ENCODE data around the gene DENND5A. TPM values are rescaled to one million over a fixed set of nuclear protein-coding genes. Genes with fewer than 3 reads are reported as not detected.
"Not testable (repeated sequence)": the region's sequence is repeated elsewhere in the genome, so short reads cannot be mapped to it uniquely, and the experiment has no call there.

DENND5A gene
- total RNA-seq, 1 experiment from 2014 or later = 53.5 TPM

DNA sequence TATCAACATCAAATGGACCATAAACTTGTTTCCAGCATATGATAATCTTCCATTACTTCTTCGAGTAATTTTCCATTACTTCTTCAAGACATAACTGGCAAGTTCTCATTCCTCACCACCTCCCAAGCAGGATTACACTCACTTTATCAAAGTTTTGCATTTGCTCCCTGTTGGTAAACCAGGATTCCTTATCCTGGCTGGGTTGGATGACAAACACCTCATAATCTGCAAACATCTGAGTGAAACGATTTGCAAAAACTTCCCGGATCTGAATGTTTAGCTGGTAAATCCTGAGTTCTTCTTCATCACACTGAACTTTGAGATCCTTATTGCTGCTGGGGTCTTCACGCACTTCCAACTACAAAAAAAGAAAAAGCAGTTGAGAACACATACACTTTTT is 86.4 kb downstream of the DENND5A start:
- no peak for DNase-seq (ENCODE audit: low read depth)

DNA sequence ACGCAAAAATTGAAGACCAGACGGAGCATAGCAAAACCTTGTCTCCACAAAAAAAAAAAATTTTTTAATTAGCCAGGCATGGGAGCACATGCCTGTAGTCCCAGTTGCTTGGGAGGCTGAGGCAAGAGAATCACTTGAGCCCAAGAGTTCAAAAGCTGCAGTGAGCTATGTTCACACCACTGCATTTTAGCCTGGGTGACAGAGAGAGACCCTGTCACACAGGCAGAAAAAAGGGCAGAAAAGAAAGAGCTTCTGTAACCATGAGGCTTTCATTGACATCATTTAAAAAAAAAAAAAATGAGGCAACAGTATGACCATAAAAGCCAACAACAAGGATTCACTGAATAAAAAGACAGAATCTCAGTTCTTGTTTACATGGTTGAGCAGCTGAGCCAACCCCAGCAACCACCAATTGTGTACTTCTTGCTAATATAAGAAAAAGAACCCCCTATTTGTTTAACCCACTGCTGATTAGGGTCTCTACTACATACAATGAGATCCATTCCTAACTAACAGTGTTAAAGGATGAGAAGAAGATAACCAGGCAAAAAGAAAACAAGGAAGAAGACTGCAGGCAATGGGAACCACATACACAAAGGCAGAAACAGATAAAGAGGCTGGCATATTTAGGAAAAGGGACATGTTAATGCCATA is 87.6 kb downstream of the DENND5A start:
- DNase-seq (ENCODE audit: low read depth) = no peak

DNA sequence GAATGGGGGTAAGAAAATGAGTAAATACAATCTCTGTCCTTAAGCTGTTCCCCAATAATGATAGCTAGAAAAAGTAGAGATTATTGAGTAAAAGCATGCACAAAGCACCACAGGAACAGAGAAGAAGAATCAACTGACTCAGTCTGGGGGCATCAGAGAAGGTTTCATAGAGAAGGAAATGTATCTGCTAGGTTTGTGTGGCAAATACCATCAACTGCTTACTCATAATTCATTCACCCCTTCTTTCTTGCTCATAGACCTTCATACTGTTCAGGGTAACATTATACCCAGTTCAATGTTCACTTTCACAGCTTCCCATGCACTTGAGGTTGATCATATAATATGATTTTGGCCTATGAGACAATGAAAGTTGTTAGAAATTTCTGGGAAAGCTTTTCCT is 88.6 kb downstream of the DENND5A start:
- no peak for DNase-seq (ENCODE audit: low read depth)

DNA sequence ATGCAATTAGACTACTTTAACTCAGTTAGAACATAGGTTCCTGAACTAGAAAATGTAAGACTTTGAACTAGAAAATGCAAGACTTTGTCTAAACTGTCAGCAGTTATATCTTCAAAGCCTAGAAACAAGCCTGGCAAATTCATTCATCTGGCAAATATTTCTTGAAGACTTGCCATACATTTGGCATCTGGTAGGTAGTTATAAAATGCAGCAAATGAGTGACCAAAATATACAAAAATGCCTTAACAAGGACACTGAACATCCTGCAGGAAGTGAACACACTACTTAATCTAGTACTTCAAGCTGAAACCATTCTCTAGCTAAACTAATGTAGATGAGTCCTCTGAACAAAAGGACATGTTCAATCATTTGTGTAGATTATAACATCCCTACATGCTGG is 89.0 kb downstream of the DENND5A start:
- DNase-seq (ENCODE audit: low read depth) = no peak

DNA sequence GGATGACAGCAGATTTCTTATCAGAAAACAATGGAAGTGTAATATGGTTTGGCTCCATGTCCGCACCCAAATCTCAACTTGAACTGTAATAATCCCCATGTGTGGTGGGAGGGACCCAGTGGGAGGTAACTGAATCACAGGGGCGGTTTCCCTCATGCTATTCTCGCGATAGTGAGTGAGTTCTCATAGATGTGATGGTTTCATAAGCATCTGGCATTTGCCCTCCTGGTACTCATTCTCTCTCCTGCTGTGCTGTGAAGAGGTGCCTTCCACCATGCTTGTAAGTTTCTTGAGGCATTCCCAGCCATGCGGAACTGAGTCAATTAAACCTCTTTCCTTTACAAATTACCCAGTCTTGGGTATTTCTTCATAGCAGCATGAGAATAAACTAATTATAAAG is 92.8 kb downstream of the DENND5A start:
- DNase-seq (ENCODE audit: low read depth) = no peak

DNA sequence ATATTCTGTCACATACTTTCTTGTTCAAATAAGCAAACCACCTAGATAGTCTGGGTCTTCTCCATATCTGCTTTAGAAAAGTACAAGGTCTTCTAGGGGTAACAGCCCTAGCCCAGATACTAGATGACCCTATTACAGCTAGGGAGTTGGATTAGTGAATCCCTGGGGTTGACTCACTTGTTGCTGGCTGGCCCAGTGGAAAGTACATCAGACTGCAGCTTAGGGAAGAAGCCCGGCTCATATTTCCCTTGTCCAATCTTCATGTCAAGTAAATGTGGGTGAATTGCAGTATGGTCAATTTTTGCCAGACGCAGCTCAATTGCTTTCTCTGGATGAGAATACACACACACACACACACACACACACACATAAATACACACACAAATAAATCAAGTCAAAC is 94.7 kb downstream of the DENND5A start:
- peak; percentile 46 for DNase-seq (ENCODE audit: low read depth)

DNA sequence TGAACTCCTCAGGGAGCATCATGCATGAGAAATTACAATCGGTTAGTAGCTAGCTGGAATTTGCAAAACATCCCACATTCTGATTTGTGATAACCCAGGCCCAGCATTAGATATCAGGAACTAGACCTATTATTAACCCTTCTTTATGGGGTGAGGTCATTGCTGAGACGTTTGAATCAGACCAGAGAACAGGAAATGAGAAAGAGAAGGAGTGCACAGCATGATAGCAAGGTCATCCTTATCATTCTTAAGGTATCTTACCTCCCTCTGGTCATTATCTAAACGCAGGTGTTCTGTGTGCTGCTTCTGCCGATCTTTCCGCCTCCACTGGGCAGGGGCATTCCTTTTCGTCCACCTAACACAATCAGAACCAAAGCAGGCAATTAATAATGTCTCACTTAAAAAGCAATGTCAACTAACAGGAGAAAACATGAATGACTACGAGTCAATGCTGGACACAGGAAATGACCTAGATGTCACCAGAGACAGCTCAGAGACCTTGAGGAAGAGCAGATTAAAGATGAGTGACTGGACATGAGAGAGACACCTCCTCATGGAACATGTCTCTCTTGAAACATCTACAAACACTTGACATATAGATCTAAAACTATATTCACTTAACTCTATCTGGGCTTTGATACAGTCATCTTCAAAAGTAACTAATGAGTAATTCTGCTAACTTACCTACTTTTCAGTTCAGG is 95.4 kb downstream of the DENND5A start:
- DNase-seq (ENCODE audit: low read depth) = peak; percentile 34

DNA sequence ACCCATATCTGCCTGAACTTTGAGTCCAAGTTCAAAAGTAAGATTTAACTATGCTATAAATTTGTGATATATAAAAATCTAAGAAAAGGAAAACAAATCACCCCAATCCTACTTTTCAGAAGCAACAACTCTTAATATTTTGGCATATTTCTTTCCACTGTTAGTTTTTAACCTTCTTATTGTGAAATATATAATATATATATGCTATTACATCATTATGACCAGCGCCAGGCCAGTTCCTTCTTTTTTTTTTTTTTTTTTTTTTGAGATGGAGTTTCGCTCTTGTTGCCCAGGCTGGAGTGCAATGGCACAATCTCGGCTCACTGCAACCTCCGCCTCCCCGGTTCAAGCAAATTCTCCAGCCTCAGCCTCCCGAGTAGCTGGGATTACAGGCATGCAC is 103.2 kb downstream of the DENND5A start:
- DNase-seq (ENCODE audit: low read depth) = not testable (repeated sequence)

DNA sequence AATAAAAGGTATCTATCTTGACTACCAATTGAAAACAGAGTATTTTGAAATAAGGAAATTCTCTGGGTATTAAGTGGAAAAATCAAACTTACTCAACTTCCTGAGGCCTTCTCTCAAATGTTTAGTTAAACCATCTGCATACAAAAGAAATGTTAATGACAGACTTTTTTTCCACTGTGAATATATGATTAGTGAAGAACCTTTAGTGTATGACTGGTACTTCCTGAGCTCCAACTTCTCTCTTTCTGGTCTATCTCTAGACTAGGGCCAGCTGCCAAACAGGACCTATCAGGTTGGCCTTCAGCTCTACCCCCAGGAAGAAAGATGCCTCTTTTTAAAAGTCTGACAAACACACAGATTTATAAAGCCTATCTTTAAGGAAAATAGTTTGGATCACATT is 105.0 kb downstream of the DENND5A start:
- peak; percentile 15 for DNase-seq (ENCODE audit: low read depth)

DNA sequence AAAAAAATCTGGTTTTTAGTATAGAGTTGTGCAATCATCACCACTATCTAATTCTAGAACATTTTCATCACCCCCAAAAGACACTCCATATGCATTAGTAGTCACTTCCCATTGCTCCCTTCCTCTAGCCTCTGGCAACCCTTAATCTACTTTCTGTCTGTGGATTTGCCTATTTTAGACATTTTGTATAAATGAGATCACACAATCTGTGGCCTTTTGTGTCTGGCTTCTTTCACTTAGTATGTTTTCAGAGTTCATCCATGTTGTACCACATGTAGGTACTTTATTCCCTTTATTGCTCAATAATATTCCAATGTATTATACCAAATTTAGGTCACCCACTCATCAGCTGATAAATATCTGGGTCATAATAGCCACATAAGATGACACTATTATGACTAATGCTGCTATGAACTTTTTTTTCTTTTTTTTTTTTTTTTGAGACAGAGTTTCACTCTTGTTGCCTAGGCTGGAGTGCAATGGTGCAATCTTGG is 106.2 kb downstream of the DENND5A start:
- DNase-seq (ENCODE audit: low read depth) = peak; percentile 46

DNA sequence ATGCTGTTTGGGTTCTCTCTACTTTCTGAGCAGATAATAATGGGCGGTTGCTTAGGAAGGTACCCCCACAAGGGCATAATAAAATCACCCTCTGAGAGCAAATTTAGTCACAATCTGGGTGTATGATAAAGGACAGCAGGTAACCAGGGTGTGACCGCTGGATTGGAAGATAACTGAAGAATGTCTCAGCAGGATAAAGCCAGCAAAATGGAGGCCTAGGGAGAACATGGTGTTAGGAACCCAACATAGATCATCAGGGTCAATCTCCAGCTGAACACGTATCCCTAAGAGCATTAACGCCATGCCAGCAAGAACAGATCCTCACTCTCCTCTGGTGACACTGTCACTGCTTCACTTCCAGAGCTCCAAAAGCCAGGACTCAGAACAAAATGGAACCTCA is 109.2 kb downstream of the DENND5A start:
- no peak for DNase-seq (ENCODE audit: low read depth)

DNA sequence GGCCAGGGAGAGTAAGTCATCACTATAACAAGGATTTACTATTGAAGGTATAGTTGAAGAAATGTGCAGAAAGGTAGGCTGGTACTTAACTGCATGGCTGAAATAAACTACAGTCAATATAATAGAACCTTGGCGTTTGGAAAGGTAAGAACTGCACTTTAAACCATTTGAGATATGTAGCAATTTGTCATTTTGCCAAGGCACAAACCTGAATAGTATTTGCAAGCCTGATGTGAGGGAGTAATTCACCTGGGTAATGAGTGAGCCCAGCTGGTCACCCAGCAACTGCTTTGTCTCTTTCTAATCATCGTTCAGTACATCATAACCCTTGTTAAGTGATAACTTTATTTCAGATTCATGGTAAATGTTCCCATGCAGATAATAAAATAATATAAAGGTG is 111.5 kb downstream of the DENND5A start:
- no peak for DNase-seq (ENCODE audit: low read depth)

DNA sequence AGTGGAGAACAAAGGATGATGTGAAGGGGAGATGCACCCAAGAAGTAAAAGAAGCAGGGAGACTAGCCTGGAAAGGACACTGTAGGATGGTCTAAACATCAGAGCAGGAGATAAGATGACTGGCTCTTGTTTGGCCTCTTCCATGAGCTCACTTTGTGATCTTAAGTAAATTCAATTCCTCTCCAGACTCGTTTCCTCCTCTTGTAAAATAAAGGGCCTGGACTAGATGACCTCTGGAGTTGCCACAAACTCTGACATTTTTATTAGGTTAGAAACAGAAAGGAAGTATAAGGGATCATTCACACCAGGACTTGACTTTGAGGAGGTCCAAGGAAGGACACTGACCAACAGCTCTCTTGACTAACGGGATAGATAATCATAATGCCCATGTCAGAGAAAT is 113.5 kb downstream of the DENND5A start:
- no peak for DNase-seq (ENCODE audit: low read depth)

DNA sequence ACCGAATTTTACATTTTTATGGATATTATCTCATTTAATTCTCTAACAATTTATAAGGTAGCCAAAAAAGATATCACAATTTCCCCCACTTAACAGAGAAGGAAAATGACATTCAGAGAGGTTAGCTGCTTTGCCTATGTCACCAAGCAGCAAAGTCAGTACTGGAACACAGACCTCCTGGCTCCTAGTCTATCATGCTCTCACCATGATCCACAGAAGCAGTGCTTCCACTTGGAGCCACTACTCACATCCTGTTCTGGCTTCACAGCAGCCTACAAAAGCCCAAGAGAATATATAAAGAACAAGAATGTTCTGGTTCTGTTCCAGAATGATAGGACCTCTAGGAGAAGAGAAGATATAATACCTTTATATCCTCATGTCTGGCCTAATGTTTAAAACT is 114.2 kb downstream of the DENND5A start:
- peak; percentile 28 for DNase-seq (ENCODE audit: low read depth)

DNA sequence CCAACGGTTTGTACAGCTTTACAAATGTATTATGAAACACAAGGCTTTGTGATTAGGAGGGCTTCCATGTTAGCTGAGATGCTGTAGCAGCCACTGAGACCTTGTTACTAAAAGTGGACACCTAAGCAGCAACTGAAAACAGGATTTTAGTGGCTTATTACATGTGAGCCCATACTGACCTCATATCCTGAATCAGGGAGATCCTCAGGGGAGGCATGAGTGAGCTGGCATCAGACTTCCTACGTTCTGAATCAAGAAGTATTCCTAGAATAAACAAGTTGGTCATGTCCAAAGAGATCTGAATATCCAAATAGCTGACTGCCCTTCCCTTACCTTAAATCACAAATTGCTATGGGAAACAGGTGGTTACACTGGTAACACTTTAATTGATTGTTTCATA is 114.6 kb downstream of the DENND5A start:
- DNase-seq (ENCODE audit: low read depth) = peak; percentile 91

DNA sequence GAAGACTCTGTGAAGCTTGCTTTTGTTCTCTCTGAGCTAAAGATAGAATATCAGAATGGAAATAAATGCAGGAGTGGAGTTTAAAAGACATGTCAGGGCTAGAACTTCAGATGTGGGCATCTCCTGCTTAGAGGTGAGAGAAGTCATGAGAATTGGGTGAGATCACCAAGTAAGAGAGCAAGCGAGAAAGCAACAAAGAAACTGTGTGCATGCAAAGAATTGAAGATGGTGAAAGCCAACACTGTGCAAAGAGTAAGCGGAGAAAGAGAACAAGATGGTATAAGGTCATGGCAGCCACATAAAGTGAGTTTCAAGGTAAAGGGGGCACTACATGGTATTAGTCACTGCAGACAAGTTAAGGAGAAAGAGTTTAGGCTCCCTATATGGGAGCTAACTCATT is 116.4 kb downstream of the DENND5A start:
- no peak for DNase-seq (ENCODE audit: low read depth)

DNA sequence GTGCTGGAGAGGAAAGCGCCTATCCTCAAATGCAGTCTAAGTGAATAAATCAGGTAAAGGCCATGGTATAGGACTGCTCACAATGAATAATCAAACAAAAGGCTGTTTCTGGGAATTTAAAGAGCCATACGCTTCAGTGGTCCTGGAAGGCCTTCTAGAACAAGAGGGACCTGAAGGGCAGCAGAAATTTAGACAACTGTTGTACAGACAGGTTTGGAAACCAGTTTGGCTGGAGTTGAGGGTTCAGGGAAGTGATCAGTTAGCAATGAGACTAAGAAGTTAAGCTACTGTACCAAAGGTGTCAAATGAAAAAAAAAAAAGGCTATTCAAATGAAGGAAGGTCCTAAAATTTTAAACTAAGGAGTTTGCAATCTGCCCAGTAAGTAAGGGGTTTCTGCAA is 117.1 kb downstream of the DENND5A start:
- no peak for DNase-seq (ENCODE audit: low read depth)

DNA sequence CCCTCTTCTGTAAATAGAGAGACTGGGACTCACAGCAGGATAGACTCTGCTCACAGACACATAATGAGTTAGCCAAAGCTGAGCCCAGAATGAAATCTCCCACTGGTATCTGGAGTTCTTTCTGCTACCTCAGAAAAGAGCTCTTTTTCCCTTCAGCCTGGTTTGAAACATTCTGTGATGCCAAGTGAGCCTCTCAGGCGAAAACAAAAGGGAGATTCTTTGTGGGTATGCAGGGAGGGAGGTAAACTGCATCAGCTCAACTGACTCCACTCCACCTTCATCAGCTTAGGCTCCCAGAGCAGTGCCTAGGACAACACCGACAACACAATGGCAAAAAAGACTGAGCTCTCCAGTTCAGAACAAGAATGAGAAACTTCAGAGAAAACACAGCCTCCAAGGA is 118.7 kb downstream of the DENND5A start:
- DNase-seq (ENCODE audit: low read depth) = no peak

DNA sequence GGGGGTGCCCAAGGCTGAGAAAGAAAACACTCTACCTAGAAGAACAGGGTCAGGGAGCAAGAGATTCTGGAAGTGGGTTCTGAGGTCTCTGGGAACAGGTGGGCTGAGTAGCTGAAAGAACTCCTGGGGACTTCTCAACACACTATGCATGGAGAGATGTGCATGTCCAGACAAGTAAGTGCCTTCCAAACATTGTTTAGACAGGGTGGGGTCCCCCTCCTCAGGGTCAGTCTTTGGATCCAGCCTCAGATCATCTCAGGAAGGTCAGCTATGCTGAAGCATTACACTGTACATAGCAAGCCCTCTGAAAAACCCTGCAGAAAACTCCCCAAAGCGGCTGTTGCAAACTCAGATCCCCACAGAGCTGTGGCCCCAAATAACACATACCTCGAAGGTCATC is 119.9 kb downstream of the DENND5A start:
- DNase-seq (ENCODE audit: low read depth) = no peak

DNA sequence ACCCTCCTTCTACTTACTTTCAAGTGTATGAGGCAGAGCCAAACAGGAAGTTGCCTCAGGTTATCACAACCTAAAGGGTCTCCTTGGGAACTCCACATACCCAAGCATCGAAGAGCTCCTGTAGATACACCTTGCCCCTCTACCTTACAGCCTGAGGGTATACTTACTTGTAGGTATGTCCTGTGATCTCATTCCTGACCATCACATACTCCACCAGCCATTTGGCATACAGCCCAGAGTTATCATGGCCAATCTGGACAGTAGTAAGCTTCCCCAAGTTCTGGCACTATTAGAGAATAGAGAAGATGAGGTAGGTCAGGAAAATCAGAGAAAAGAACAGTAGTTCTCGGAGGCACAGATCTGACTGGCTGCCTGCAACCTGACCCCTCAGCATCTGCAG is 120.3 kb downstream of the DENND5A start:
- no peak for DNase-seq (ENCODE audit: low read depth)

DNA sequence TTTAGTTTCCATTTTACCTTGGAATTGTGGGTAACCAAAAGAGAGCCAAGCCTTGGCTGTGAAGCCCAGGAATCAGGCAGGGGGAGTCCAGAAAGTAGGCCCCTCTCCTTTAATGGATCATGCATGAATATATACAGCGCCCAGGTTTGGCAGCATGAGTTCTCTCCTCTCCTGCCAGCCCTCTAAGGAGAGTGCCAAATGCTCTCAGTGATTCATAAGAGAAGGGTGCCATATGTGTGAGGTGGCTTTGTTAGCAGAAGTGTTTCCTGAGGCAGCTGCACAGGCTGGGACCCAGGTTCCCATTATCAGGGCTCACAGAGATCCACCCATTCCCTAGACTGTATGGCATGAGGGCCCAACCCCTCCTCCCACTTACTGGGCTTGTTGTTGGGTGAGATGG is 121.4 kb downstream of the DENND5A start:
- no peak for DNase-seq (ENCODE audit: low read depth)

DNA sequence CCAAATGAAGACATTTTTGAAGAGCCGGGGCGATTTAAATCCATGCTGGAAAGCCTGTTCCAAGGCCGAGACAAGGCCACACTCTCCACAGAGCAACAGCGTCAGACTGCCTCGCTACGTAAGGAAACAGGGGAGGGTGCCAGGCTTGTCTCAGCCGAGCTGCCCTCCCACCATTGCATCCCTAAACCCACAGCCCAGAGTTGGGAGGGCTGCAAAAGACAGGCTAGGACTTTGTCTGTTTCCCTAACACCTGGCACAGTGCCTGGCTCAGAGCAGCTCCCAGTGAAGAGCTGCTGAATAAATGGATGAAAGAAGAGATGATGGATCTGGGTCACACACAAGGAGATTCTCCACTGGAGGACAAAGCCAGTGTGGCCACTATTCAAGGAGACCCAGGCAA is 122.4 kb downstream of the DENND5A start:
- no peak for DNase-seq (ENCODE audit: low read depth)

DNA sequence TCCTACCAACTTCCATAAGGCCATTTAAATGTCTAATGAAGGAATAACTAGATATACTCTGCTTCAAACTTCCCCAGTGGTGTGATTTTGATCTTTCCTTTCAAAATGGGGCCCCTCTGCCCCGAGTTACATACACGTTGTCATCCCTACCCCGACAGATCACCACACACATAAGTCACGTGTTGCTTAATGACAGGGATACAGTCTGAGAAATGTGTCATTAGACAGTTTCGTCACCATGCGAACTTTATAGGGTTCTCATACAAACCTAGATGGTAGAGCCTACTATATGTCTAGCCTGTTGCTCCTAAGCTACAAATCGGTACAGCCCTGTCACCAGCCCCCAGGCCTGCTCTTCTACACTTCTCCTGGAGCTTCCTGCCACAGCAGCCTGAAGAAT is 124.0 kb downstream of the DENND5A start:
- no peak for DNase-seq (ENCODE audit: low read depth)
